ENCODE results near the gene SKAP1.
"Not testable (repeated sequence)": the region's sequence is repeated elsewhere in the genome, so short reads cannot be mapped to it uniquely, and the experiment has no call there.

The SKAP1 gene

DNA sequence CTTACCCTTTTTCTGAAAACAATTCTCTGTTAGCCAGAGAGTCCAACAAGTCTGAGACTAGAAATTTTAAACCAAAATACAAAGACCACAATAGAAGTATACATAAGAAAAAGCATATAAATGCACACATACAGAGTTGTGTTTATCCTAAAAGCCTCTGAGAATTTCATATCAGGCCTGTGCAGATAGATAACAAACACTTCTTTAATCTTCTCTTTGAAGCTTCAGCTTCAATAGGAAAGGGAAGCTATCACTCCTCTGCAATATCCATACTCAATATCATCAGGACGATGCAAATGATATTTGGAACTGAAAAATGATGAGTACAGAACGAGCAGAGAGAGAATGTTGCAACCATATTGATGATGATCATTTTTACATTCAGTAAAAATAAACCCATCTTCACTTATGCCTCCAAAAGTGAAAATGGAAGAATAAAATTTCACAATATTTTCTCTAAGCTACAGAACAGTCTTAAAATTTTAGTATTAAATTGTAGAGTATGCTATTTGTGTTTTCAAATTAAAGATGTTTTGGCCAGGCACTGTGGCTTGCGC, 61.6 kb downstream of the SKAP1 start:
- DNase-seq = no peak

DNA sequence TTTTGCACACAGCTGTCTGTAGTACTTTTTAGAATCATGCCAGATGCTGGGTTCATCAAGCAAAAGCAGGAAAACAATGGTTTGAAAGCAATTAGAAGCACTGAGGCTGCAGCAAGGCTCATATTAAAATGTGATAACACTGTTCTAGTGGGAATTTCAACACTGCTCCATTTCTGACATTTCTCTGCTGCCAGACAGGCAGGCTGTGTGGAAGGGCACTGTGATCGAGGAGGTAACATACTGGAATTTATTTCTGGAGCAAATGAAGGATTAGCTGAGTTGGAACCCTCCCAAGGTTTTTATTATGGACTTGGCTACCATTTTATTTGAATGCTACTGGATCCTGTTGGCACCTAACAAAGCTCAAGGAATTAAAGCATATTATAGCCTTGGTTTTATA, 66.9 kb downstream of the SKAP1 start:
- no peak for DNase-seq

DNA sequence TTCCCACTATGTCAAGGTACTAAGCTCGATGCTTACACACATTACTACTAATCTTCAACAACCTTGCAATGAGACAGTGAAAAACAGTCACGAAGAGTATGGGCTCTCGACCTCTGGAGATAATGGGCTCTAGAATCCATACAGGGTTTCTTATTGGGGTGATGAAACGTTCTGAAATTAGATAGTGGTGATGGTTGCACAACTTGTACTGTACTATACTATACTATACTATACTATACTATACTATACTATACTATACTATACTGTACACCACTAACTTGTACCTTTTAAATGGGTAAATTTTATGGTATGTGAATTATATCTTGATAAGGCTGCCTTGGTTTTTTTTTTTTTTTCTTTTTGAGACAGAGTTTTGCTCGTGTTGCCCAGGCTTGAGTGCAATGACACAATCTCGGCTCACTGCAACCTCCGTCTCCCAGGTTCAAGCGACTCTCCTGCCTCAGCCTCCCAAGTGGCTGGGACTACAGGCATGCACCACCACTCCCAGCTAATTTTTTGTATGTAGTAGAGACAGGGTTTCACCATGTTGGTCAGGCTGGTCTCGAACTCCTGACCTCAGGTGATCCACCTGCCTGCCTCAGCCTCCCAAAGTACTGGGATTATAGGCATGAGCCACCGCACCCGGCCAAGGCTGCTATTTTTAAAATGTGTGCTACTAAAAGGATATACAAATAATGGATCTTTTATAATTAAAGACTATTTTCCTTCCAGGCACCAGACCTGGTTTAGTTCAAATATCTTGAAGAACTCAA, 69.0 kb downstream of the SKAP1 start:
- DNase-seq = not testable (repeated sequence)

DNA sequence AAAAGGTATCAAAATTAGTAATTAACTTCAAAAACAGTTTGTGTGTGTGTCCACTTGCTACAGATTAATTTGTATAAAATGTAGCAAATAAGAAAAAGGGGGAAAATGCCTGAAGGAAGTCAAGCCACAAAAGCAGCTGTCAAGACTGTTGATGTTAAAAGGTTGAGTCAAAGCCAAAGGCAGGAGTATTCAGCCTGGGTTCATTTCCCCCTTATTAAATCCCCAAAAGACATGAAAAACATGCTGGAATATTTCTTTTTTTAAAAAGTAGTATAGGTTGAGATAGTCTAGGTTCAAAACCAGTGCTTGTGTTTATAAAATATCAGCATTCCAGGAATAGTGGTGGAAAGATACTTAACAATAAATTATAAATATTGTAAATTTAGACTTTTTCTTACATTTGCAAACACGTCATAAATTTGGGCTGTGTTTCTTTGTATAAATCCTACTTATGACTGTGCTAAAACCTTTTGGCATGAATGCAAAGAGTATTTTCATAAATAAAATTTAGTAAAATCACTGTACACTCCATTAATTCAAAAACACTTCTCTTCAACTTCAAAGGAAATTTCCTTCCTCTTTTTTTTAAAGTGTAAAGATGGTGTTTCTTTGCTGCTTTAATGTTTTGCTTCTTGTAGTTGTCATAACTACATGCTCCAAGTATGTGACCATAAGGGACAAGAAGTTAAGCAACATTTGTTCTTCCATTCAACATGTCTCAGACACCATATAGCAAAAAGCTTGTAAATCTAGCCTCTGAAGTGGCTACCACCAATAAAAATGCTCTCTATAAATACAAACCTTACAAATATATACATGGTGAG, 72.0 kb downstream of the SKAP1 start:
- DNase-seq = no peak

DNA sequence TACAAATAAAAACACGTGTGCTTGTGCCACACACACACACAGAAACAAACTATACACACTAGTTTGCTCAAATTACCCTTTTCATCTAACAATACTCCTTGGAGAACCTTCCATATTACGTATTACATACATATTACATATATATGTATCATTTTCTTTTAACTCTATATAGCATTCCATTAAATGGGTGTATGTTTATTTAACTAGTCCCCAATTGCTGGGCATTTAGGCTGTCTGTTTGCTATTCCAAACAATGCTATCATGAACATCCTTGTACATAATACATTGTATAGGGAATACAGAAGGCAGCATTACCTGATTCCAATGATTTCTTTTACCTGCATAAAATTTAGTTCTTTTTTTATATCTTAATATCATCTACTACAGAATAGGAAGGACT, 73.1 kb downstream of the SKAP1 start:
- no peak for DNase-seq

DNA sequence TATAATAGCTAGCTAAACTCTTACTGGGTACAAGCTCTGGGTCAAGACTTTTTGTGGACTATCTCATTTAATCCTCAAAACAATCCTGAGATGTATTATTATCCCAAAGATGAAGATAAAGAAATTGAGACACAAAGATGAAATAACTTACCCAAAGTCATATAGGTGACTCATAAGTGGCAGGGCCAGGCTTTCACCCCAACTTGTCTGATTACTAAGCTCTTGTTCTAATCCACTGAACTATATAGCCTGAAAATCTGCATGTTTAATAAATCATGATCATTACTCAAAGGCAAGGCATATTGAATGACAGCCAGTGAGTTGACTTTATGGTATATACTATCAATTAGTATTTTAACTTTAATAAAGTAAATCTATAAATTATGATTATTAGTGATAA, 77.4 kb downstream of the SKAP1 start:
- no peak for DNase-seq

DNA sequence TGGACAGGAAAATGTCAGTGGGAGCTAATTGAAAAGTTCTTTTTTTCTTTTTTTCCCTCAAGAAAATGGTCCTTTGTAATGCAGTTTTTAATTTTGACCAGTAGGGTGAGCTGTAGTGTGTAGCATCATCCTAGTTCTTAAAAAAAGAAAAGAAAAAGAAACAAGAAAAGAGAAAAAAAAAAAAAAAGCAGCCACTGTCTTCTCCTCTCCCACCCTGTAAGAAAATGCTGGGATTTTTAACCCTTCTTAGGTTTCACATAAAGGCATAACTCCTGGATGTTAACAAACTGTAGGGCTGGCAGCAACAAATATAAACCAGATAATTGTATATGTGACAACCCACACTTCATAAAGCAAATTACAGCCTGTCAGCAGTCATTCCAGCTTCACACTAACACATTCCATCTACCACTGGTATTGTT, 78.1 kb downstream of the SKAP1 start:
- no peak for DNase-seq

DNA sequence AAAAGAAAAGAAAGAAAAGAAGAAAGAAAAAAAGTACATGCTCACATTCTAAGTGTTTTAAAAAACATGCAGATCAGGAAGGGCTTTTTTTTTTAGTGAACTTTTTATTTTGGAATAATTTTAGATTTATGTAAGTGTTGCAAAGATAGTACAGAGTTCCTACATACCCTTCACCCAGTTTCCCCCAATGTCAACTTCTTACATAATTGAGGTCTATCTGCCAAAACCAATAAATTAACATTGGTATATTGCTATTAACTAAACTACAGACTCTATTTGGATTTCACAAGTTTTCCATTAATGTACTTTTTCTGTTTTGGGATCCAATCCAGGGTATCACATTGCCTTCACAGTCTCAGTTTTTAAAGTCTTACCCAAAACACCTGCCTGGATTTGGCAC, 81.7 kb downstream of the SKAP1 start:
- no peak for DNase-seq

DNA sequence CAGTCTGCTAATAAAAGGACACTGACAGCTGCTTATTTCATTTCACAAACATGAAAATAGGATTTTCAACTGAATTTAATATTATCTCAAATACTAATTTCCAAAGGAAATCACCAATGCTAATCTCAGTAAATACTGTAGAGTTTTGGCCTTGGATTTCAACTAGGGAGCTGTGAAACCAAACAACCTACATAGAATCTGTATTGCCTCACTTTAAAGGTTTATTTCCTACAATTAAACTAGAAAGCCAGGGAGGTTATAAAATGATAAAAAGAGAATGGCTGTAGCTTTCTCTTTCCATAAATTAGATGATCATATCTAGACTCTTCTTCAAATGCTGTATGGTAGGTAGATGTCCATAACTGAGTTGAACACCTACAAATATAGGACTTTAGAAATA, 82.8 kb downstream of the SKAP1 start:
- DNase-seq = no peak

DNA sequence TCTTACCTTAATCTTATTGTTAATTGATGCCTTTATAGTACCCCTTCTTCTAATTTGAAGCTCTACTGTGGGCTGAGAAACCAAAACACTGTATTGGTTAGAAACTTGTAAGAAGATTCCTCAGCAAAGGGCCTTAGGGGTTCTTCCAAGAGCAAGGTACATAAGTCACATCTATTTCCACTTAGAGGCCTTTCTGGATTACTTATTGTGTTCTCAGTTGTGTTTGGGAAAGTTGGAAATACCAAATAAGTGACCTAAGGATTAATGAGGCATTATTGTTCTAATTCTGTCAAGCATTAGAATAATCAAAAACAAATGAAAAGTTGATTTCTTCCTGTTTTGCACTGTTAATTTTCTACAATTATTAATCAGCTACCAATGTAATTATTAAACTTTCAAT, 85.8 kb downstream of the SKAP1 start:
- DNase-seq = no peak

DNA sequence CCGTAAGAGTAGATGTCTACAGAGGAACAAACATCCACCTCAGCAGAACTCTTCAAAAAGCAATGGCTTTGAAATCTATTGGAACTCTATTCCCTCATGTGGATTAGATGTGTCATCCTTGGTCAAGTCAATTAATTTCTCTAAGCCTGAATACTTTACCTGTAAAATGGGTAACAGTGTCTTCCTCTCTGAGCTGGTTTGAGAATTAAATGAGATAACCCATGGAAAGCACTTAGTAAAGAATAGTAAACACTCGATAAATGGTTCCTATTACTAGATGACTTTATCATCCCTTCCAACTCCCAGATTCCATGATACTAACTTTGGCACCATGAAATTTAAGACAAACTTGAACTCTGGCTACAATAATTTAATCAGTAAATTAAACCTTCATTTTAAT, 89.1 kb downstream of the SKAP1 start:
- no peak for DNase-seq

DNA sequence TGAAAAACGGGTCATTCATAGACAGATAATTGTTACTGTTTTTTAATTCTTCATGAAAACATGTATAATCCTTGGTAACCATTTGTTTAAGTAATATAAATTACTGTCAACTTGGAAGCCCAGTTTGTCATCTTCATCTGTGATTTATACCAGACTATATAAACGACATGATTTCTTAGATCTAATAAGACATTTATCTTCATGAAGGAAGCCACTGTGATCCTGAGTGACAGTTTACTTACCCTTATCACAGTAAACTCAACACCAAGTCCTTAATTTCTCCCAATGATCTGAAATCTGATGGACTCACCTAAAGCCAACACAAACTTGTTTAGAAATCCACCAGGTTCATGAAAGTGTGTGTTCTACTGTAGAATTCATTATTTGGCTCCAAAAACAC, 91.3 kb downstream of the SKAP1 start:
- DNase-seq = no peak

DNA sequence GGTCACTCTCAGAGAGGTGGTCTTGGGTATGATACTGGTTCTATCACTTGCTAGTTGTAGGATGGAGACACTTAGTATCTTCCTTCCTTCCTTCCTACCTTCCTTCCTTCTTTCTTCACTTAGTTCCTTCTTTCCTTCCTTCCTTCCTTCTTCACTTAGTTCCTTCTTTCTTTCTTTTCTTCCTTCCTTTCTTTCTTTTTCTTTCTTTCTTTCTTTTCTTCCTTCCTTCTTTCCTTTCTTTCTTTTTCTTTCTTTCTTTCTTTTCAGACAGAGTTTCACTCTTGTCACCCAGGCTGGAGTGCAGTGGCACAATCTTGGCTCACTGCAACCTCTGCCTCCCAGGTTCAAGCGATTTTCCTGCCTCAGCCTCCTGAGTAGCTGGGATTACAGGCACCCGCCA, 92.1 kb downstream of the SKAP1 start:
- not testable (repeated sequence) for DNase-seq

DNA sequence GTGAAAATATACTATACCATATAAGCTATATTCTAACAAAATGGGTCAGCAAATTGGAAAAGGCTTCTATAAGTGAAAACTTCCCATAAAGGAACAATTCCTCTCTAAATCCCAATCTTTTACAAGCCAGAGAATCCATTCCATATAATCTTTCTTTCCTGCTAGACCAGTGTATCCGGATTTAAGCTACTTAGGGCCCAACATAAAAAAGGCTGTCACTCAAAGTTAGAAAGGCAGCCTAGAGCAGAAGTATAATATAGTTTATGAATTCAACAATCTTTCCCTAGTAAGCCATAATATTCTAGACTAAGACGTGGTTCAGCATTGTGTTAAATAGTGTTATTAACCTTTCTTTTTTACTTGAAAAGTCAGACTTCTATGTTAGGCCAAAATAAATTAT, 93.0 kb downstream of the SKAP1 start:
- no peak for DNase-seq

DNA sequence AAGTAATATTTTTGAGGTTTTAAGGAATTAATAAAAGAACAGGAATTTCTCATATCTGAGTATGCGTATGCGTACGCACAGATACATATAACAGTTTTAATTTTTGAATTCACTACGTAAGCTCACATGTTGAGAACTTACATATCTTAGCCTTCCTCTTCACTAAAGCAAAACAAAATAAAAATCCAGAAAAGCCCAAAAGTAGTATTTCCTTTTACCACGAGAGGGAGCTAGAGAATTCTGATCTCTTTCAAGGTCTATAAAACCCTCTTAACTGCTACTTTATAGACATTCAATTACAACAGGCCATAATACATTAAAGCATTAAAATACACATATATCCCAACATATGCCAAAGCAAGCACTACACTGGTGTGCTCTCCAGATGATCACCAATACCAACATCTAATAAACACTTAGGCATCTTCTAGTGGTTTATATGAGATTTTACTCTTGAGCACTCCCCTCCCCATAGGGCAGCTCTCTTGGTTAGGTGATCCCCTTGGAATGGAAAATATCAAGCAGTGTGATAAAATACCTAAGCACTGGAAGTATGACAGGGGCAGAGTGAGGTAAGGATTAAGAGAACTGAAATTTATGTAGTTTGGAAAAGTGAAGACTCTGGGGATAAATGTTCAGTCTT, 94.0 kb downstream of the SKAP1 start:
- no peak for DNase-seq

DNA sequence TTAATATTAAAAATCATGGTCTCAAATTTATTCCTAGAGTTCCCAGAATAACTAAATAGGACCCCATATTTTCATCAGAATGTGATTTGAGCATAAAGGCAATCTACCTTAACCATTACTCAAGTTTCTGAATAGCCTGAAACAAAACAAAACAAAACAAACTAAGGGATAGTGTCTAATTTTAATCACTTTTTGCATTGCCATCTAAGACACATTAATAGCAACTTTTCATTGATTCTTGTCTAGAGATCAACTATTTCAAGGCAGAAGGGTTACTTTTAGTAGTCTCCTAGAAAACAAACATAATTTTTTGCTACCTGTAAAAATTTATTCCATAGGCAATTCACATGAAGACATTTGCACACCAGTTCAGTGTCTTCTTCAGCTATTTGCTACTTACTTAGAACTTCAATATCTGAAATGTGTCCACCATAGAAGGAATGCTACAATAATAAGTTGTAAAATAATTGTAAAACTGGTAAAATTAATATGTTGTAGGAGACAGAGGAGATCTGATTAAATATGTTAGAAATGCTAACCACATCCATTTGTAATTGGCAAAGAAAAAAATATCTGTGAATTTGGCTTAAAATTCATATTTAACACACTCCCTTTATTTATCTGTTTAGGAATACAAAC, 94.7 kb downstream of the SKAP1 start:
- no peak for DNase-seq

DNA sequence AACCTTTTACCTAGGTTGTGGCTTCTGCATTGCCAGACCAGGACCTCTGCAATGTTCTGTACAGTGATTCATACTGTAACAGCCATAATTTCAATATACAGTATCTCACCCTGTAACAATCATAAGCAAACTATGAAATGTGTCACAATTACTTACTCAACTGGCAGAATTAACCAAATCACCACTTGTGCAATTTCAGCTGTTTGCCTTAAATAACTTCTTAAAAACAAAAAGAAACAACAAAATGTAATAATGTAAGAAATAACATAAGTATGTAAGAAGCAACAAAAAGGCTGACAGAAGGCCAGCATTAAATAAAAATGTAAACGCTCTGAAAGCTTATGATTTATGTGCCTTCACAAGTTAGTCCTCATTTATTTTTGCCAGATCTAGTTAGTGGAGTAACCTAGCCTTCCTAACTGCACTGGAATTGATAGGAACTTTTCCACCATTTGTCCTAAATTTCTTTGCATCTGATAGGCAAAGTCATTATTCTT, 96.9 kb downstream of the SKAP1 start:
- no peak for DNase-seq

DNA sequence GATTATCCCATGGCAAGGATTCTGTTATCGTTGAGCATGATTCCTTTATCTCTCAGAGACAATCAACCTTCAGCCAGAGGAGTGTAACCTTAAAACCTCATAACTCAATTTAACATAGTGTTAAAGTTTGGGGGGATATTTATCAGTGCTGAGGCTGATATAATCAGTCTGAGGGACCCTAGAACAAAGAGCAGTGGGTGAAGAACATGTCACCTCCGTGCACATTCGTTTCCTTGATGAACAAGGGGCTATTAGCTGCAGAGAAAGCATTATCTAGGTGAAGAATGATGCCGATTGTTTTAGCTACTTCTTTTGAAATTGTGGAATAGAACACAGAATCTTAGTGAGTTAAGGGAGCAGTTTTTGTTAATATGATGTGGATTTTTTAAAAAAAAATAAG, 99.1 kb downstream of the SKAP1 start:
- no peak for DNase-seq

DNA sequence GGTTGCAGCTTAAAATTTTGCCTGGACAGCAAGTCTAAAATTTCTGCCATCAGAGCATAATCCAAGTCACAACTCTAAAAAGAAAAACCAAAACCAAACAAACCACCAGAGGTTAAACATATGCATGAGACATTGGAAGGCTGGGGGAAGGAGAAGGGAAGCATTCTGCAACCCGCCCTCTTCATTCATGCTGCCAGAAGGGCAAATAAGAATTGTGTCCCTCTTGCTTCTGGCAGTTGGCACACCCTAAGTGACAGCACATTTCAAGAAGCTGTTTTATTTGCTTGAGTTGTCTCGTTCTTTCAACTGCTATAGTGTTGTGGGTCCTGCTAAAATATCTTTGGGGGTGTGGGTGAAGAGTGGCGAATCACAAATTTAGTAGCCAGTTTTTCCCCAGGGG, 99.6 kb downstream of the SKAP1 start:
- no peak for DNase-seq

DNA sequence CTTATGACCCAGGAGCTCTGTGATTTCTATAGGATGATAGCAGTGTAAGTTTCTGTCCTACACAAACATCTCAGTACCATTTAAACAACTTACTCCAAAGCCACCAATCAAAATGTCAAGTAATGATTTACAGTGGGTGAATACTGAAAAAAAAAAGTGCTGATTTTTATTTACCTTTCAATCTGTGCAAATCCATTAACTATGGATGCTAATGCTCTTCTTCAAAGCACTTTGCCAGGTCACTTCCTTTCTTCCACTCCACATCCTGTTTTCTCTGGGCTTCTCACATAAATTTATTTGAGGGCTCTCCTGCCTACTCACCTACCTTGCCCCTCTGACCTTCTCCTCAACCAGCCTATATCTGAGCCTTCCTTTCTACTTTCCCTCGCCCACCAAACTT, 101.6 kb downstream of the SKAP1 start:
- DNase-seq = no peak

DNA sequence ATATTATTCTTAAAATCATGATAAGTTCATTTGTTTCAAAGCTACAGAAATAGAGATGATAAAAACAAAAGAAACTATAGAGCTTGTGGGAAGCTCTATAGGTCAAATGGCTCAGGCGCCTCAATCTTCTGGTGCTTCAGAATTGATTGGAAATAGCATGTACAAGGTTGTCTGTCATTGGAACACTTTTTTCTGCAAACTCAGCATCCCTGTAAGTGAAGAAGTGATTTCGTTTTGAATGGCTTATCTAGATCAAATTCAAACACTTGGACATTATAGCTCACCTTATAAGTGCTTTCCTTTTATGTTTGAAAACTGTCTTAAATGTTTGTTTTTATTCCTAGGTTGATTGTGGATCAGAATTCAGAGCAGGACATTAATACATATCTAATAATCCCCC, 103.7 kb downstream of the SKAP1 start:
- no peak for DNase-seq

DNA sequence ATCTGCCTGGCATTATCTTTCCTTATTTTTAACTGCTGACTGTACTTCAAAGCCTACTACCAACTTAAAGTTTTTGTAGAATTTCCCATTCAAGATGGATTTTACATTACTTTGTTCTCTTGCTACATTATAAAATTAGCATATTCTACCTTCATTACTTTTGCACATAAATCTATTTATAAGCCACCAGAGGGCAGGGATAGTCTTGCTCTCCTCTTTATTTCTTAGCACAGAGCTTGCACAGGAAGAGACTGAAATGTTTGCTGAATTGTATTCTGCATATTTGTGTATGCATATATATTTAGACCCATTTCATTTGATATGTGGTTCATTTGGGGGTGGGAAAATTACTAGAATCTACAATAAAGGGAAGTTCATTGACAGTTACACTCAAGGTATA, 108.0 kb downstream of the SKAP1 start:
- no peak for DNase-seq

DNA sequence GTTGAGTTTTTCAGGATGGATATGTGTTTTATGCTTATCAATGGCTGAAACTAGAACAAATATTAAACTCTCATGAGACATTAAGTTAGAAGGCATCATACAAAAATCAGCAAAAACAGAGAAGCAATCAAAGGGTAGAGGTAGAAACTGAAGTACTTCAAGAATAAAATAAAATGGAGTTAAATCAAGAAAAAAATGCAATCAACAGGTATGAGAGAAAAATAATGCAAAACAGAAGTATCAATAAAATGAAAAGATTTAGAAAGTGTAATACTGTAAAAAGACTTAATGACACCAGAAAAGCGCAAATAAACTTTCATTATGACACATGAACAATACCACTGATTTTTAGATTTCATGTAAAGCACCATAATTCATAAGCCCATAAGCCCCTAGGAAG, 112.3 kb downstream of the SKAP1 start:
- no peak for DNase-seq
